A673 (cell line): Measurements from ENCODE around the gene TENM3. TPM values are rescaled to one million over a fixed set of nuclear protein-coding genes. Genes with fewer than 3 reads are reported as not detected.
A peak's percentile ranks its signal among the peaks of the same experiment; 100 is the strongest.

ENCODE experiments used
- BruUV-seq: library from RNA; stranded (reverse); fragments of 400-500 nt; replicated peaks from 2 replicates; lab custom pipeline; 2021; lab: Mats Ljungman, UMichigan
- CTCF ChIA-PET: fragments of 300-600 bp; sonication (Branson Sonifier 250); formaldehyde crosslinking; loops from one replicate; lab custom pipeline; 2022; ENCODE audit warnings: antibody characterized with exemption; lab: Charles Lee
- POLR2A ChIA-PET: fragments of 300-600 bp; sonication (Branson Sonifier 250); formaldehyde crosslinking; loops from one replicate; lab custom pipeline; 2022; ENCODE audit warnings: antibody characterized with exemption; ENCODE audit not compliant: low non-redundant PET; lab: Charles Lee
- DNase-seq: peaks from one replicate; pipeline ENCODE4 v3.0.0-alpha.2; 2015; ENCODE audit warnings: low spot score
- H3K27ac ChIP-seq: fragments of 200-600 bp; sonication (generic); 2 replicates; pipeline ENCODE4 v1.5.1; 2016; ENCODE audit warnings: mixed run types, low read depth, mild to moderate bottlenecking, mixed read lengths, antibody characterized with exemption, low read length; ENCODE audit not compliant: poor library complexity, severe bottlenecking
- H3K27me3 ChIP-seq: fragments of 200-600 bp; sonication (generic); replicated peaks from 2 replicates; pipeline ENCODE4 v1.6.1; 2017; ENCODE audit warnings: mixed run types, low read depth, mild to moderate bottlenecking, mixed read lengths, antibody characterized with exemption, low read length; ENCODE audit not compliant: insufficient read depth, poor library complexity
- H3K36me3 ChIP-seq: fragments of 200-600 bp; sonication (generic); 2 replicates; pipeline ENCODE4 v1.6.1; 2016; ENCODE audit warnings: mixed run types, mild to moderate bottlenecking, mixed read lengths, antibody characterized with exemption, low read length; ENCODE audit not compliant: insufficient read depth, poor library complexity, severe bottlenecking
- H3K4me1 ChIP-seq: fragments of 200-600 bp; sonication (generic); 2 replicates; pipeline ENCODE4 v1.6.1; 2017; ENCODE audit warnings: mixed run types, mild to moderate bottlenecking, mixed read lengths, antibody characterized with exemption, low read length; ENCODE audit not compliant: insufficient read depth, poor library complexity, severe bottlenecking
- H3K4me3 ChIP-seq: fragments of 200-600 bp; sonication (generic); 2 replicates; pipeline ENCODE4 v1.5.1; 2016; ENCODE audit warnings: low read depth, mixed run types, mild to moderate bottlenecking, mixed read lengths, low read length; ENCODE audit not compliant: poor library complexity, severe bottlenecking
- H3K9me3 ChIP-seq: fragments of 200-600 bp; sonication (generic); 2 replicates; pipeline ENCODE4 v1.6.1; 2016; ENCODE audit warnings: mixed run types, low read depth, mild to moderate bottlenecking, mixed read lengths, antibody characterized with exemption, low read length; ENCODE audit not compliant: poor library complexity, severe bottlenecking
- EZH2 ChIP-seq: fragments of 200-600 bp; sonication (generic); IDR thresholded peaks from 2 replicates; pipeline ENCODE4 v1.6.1; 2017; ENCODE audit warnings: borderline replicate concordance, low read depth, mild to moderate bottlenecking, mixed read lengths, antibody characterized with exemption, low read length; ENCODE audit not compliant: poor library complexity, severe bottlenecking
- intact Hi-C: fragments of 100-400 bp; cut with micrococcal nuclease; formaldehyde crosslinking; loops from one replicate; pipeline ENCODE4 v1.10.0; 2022; ENCODE audit not compliant: unreplicated experiment
- total RNA-seq: library from RNA; stranded (reverse); gene quantifications from 2 replicates; pipeline ENCODE4 v1.2.3, GENCODE V29; 2021
- TF ChIP-seq, protein P1 (sequence below): fragments of 300-800, 200-600 bp; sonication (generic); conservative IDR thresholded peaks from 2 replicates; pipeline ENCODE4 v1.5.1; 2017; ENCODE audit warnings: low read depth, mild to moderate bottlenecking, antibody characterized with exemption, low read length, moderate library complexity, mixed read lengths

The TENM3 gene
- total RNA-seq, 1 experiment from 2014 or later = 26.4 TPM

- Histone ChIP-seq H3K27ac (no peak overlapping the region), H3K4me1 (peaks cover 4% of the 10 kb centered on the region), H3K4me3 (no peak overlapping the region), H3K9me3 (no peaks in the 10 kb centered on the region), H3K36me3 (no peaks in the 10 kb centered on the region), H3K27me3 (no peaks in the 10 kb centered on the region)
- CTCF ChIA-PET = no interaction called here
- no TSS peak for BruUV-seq
- intact Hi-C loops = no loop called here
- POLR2A ChIA-PET = no interaction called here
- DNase-seq = no peak
- no peak for TF ChIP-seq EZH2
- TF ChIP-seq, protein P1, sequence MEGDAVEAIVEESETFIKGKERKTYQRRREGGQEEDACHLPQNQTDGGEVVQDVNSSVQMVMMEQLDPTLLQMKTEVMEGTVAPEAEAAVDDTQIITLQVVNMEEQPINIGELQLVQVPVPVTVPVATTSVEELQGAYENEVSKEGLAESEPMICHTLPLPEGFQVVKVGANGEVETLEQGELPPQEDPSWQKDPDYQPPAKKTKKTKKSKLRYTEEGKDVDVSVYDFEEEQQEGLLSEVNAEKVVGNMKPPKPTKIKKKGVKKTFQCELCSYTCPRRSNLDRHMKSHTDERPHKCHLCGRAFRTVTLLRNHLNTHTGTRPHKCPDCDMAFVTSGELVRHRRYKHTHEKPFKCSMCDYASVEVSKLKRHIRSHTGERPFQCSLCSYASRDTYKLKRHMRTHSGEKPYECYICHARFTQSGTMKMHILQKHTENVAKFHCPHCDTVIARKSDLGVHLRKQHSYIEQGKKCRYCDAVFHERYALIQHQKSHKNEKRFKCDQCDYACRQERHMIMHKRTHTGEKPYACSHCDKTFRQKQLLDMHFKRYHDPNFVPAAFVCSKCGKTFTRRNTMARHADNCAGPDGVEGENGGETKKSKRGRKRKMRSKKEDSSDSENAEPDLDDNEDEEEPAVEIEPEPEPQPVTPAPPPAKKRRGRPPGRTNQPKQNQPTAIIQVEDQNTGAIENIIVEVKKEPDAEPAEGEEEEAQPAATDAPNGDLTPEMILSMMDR = no peak
Measured at GRCh38 chr4:182301736-182302135, 58.5 kb downstream of the TENM3 start.

GRCh38 chr4:182303847-182304246, 60.6 kb downstream of the TENM3 start:
- no TSS peak for BruUV-seq
- Histone ChIP-seq H3K4me1 (peaks cover 7% of the 10 kb centered on the region), H3K9me3 (no peaks in the 10 kb centered on the region), H3K4me3 (no peak overlapping the region), H3K27me3 (no peaks in the 10 kb centered on the region), H3K27ac (no peak overlapping the region), H3K36me3 (no peaks in the 10 kb centered on the region)
- no peak for DNase-seq
- CTCF ChIA-PET = no interaction called here
- no peak for TF ChIP-seq EZH2
- TF ChIP-seq, protein P1 = no peak
- intact Hi-C loops = no loop called here
- POLR2A ChIA-PET = no interaction called here

- Histone ChIP-seq H3K27ac (no peak overlapping the region), H3K9me3 (no peaks in the 10 kb centered on the region), H3K4me3 (no peak overlapping the region), H3K36me3 (no peaks in the 10 kb centered on the region), H3K4me1 (peaks cover 7% of the 10 kb centered on the region), H3K27me3 (no peaks in the 10 kb centered on the region)
- CTCF ChIA-PET = interaction anchor here (0.5 kb wide), 1 partner anchor 446 kb away, joined by 6 read pairs; no protein-coding TSS in a partner anchor
- no TSS peak for BruUV-seq
- no peak for TF ChIP-seq EZH2
- TF ChIP-seq, protein P1 = no peak; the same call in 1 of the 2 replicates
- intact Hi-C loops = no loop called here
- POLR2A ChIA-PET = no interaction called here
- DNase-seq = peak; percentile 15
Measured at GRCh38 chr4:182306792-182307507, 63.7 kb downstream of the TENM3 start.
